NCI-H1417 treated with DMSO at 0.1 percent for 48 hours (cell line): ENCODE results near the gene IGSF10.

ENCODE experiments used
- DNase-seq: peaks from one replicate; lab custom pipeline; 2025; lab: John Stamatoyannopoulos, UW

Gene IGSF10

DNA sequence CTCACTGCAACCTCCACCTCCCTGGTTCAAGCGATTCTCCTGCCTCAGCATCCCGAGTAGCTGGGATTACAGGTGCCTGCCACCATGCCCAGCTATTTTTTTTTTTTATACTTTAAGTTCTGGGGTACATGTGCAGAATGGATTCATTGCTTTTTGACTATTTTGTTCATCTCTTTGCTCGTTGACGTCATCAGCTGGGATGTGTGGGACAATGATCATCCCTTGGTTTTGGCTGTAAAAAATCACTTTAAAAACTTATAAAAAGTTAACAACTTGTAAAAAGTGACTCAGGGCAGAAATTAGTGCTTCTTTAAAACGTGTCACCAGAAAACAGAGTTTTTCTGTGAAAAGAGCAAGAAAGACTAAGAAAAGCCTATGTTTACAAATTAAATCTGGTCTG, 37.8 kb downstream of the IGSF10 start:
- DNase-seq: no peak

DNA sequence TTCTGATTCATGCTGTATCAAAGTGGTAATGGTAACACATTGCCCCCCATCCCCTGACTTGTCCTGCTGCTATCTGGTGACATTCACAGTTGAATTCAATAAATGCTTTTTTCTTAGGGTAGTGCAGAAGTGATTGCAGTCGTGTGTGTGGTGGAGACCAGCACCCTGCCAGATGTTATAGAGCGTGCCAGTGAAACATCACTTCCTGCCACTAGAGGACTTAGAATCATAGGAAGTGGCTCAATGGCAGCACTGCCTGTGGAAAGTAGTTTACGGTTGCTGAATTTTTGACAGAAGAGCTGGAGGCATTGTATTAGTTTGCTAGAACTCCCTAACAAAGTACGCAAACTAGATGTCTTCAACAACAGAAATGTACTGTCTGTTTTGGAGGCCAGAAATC, 38.9 kb downstream of the IGSF10 start:
- DNase-seq: no peak

DNA sequence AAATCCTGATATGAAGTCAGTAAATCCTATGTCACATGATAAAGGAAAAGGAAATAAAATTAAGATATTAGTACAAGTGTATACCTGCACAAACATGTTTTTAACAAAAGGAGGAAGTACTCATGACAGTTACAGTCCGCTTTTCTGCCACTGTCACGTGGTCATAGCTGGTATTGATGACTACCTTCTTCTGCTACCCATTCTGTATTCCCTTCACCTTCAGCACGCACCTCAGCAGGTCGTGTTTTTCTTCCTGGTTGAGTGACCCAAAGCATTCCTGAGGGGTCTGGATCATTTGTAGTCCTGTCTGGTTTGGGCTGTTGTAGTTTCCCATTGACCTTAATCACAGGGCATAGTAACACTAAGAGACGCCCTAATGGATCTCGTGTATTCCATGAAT, 41.1 kb downstream of the IGSF10 start:
- DNase-seq: no peak

DNA sequence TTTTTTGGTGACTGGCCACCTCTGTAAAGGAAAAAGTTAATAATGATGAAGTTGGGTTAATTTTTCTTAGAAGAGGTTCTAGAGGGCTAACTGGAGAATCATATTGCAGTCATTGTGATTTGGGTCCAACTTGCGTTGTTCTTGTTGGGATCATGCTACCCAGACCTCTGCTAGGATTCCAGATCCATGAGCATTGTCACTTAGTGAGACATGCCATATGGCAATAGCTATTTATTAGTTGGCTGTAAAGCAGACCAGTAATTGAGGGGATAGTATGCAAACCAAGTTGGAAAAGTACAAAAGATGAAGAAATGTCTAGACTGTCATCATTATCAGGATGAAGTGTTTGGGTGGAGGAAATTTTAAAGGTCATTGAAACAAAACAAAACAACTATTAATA, 45.6 kb downstream of the IGSF10 start:
- no peak for DNase-seq

DNA sequence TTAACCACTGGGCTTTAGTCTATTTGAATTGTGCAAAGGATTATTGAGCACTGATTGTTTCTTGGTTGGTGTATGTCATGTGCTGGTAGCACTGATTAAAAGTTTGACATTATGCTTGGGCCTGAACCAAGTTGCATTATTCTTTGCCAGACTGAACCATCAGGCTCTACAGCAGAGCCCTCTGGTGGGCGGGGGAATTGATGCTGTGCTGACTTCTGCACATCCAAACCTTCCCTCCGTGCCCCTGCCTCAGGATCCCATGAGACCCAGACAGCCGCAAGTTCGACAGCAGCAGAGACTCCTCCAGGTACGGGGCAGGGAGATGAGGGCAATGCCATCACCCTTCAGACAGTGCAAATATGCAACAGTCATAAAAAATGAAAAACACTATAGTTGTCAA, 47.9 kb downstream of the IGSF10 start:
- no peak for DNase-seq
